ENCODE data around the gene TRIM54.

GRCh38 chr2:27245626-27246025, 36.6 kb upstream of the TRIM54 start:
- TF ChIP-seq CTCF (IDR thresholded peaks at IDR 0.05) (no peak), POLR2A (IDR thresholded peaks at IDR 0.05) (no peak)

All from right lobe of liver (tissue), 4 donors.